SK-N-SH (cell line): ENCODE data around the gene TJP2.

Source experiments
- CHD2 ChIP-seq: fragments of 150-350 bp; IDR thresholded peaks from 2 replicates; pipeline ENCODE4 v1.6.1; 2018; ENCODE audit warnings: low read length; ENCODE audit not compliant: partially characterized antibody
- EP300 ChIP-seq, 2 experiments: IDR thresholded peaks; 2 replicates each; pipeline versions ENCODE4 v1.4.0 to v1.6.1; 2012; ENCODE audit warnings: borderline replicate concordance in 1 of 2, low read depth in 1 of 2, low read length in 1 of 2
- FOXM1 ChIP-seq: IDR thresholded peaks from 2 replicates; pipeline ENCODE4 v1.4.0; 2012; ENCODE audit warnings: low read depth, mild to moderate bottlenecking
- JUND ChIP-seq: IDR thresholded peaks from 2 replicates; pipeline ENCODE4 v1.4.0; 2012
- NFIC ChIP-seq: IDR thresholded peaks from 2 replicates; pipeline ENCODE4 v1.4.0; 2012; ENCODE audit warnings: borderline replicate concordance
- RAD21 ChIP-seq: IDR thresholded peaks from 2 replicates; pipeline ENCODE4 v1.6.1; 2012; ENCODE audit warnings: mild to moderate bottlenecking, low read length
- RFX5 ChIP-seq: IDR thresholded peaks from 2 replicates; pipeline ENCODE4 v1.6.1; 2012; ENCODE audit warnings: mild to moderate bottlenecking, improper control_type of control experiment, low read length
- SMC3 ChIP-seq: IDR thresholded peaks from 2 replicates; pipeline ENCODE4 v1.6.1; 2012; ENCODE audit warnings: low read depth, low read length, improper control_type of control experiment
- TAF1 ChIP-seq: IDR thresholded peaks from 2 replicates; pipeline ENCODE4 v1.6.1; 2012; ENCODE audit warnings: low read depth, mild to moderate bottlenecking, low read length, moderate library complexity, borderline replicate concordance
- YY1 ChIP-seq: IDR thresholded peaks from 2 replicates; pipeline ENCODE4 v1.4.0; 2012; ENCODE audit warnings: low read depth, mild to moderate bottlenecking
- TF ChIP-seq, protein P1 (sequence below): fragments of 200-600 bp; sonication (generic); IDR thresholded peaks from 2 replicates; pipeline ENCODE4 v1.6.1; 2017; ENCODE audit warnings: antibody characterized with exemption, mild to moderate bottlenecking, moderate library complexity
- TF ChIP-seq, protein P2 (sequence below): IDR thresholded peaks from 2 replicates; pipeline ENCODE4 v1.4.0; 2012; ENCODE audit warnings: low read depth
- TF ChIP-seq, protein P3 (sequence below): fragments of 150-350 bp; IDR thresholded peaks from 2 replicates; pipeline ENCODE4 v1.6.1; 2017; ENCODE audit warnings: antibody characterized with exemption, low read length, low read depth, borderline replicate concordance

DNA sequence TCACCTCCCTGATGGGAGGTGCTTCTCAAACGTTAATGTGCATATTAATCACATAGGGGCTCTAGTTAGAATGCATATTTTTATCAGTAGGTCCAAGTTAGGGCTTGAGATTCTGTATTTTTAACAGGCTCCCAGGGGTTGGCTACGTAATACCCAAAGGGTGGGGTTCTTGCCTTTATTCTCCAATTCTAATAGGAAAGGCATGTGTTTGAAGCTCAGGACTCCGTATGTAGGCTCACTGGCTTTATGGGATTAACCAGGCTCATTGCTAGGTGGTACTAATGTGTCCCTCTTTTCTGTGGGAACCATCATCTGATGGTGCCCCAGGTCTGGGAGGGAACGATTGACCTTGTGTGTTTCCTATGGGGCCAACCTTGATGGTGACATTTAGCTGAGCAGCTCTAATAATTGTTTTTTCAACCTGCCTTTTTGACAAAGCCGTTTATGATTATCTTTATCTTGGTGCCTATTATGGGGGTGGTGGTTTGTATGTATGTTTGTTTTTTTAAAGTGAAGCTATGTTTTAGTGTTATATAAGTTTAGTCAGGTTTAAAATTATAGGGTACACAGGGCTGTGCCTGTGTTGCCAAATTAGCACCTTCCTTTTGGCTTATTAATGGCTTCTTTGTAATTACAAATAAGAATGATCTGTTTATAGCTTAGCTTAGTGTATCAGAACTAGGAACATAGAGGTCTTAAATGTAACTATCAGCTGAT, 20.8 kb downstream of the TJP2 start:
- no peak for TF ChIP-seq YY1
- TF ChIP-seq, protein P1, sequence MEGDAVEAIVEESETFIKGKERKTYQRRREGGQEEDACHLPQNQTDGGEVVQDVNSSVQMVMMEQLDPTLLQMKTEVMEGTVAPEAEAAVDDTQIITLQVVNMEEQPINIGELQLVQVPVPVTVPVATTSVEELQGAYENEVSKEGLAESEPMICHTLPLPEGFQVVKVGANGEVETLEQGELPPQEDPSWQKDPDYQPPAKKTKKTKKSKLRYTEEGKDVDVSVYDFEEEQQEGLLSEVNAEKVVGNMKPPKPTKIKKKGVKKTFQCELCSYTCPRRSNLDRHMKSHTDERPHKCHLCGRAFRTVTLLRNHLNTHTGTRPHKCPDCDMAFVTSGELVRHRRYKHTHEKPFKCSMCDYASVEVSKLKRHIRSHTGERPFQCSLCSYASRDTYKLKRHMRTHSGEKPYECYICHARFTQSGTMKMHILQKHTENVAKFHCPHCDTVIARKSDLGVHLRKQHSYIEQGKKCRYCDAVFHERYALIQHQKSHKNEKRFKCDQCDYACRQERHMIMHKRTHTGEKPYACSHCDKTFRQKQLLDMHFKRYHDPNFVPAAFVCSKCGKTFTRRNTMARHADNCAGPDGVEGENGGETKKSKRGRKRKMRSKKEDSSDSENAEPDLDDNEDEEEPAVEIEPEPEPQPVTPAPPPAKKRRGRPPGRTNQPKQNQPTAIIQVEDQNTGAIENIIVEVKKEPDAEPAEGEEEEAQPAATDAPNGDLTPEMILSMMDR: no peak
- TF ChIP-seq JUND: no peak
- TF ChIP-seq RAD21: no peak
- no peak for TF ChIP-seq FOXM1
- TF ChIP-seq RFX5: no peak
- TF ChIP-seq, protein P2, sequence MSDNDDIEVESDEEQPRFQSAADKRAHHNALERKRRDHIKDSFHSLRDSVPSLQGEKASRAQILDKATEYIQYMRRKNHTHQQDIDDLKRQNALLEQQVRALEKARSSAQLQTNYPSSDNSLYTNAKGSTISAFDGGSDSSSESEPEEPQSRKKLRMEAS: no peak
- TF ChIP-seq SMC3: no peak
- no peak for TF ChIP-seq TAF1
- no peak for TF ChIP-seq EP300 (IDR thresholded peaks at IDR 0.05; ENCODE audit: borderline replicate concordance in 1 of 2, low read depth in 1 of 2, low read length in 1 of 2)
- TF ChIP-seq CHD2: no peak
- TF ChIP-seq, protein P3, sequence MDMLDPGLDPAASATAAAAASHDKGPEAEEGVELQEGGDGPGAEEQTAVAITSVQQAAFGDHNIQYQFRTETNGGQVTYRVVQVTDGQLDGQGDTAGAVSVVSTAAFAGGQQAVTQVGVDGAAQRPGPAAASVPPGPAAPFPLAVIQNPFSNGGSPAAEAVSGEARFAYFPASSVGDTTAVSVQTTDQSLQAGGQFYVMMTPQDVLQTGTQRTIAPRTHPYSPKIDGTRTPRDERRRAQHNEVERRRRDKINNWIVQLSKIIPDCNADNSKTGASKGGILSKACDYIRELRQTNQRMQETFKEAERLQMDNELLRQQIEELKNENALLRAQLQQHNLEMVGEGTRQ: no peak
- TF ChIP-seq NFIC: no peak
